HCT116 (cell line): ENCODE data around the gene THSD8.
A peak's percentile ranks its signal among the peaks of the same experiment; 100 is the strongest.

ENCODE experiments used
- CEBPB ChIP-seq: IDR thresholded peaks from 2 replicates; pipeline ENCODE4 v1.6.1; 2012; ENCODE audit warnings: low read depth
- EGR1 ChIP-seq: IDR thresholded peaks from 2 replicates; pipeline ENCODE4 v1.6.1; 2012; ENCODE audit warnings: low read depth
- EZH2 ChIP-seq: fragments of 200-600 bp; sonication (generic); IDR thresholded peaks from 2 replicates; pipeline ENCODE4 v1.6.1; 2017; ENCODE audit warnings: antibody characterized with exemption, mixed run types
- EZH2phosphoT487 ChIP-seq: fragments of 200-600 bp; IDR thresholded peaks from 2 replicates; pipeline ENCODE4 v1.6.1; 2018; ENCODE audit warnings: antibody characterized with exemption, borderline replicate concordance
- JUND ChIP-seq: IDR thresholded peaks from 2 replicates; pipeline ENCODE4 v1.6.1; 2012
- POLR2A ChIP-seq: IDR thresholded peaks from 2 replicates; pipeline ENCODE4 v1.7.0; 2011; ENCODE audit warnings: borderline replicate concordance; ENCODE audit not compliant: insufficient read depth, insufficient read length; ENCODE audit errors: extremely low read depth
- POLR2AphosphoS5 ChIP-seq: IDR thresholded peaks from 2 replicates; pipeline ENCODE4 v1.6.1; 2011; ENCODE audit warnings: mild to moderate bottlenecking, low read depth, low read length, moderate library complexity
- SIN3A ChIP-seq: IDR thresholded peaks from 2 replicates; pipeline ENCODE4 v1.6.1; 2012; ENCODE audit warnings: low read depth
- SP1 ChIP-seq: IDR thresholded peaks from 2 replicates; pipeline ENCODE4 v1.6.1; 2012; ENCODE audit warnings: low read depth
- TCF7L2 ChIP-seq: IDR thresholded peaks from 2 replicates; pipeline ENCODE4 v1.7.0; 2011; ENCODE audit warnings: borderline replicate concordance, inconsistent platforms; ENCODE audit not compliant: insufficient read depth, insufficient read length; ENCODE audit errors: extremely low read depth
- ZFX ChIP-seq: fragments of 450-650 bp; IDR thresholded peaks from 2 replicates; pipeline ENCODE4 v1.6.1; 2017
- TF ChIP-seq, protein P1 (sequence below), 3 experiments: fragments of 200-600 bp in 1 of 3; sonication (generic) in 1 of 3; IDR thresholded peaks in 2 of 3; conservative IDR thresholded peaks in 1 of 3; 2 replicates each; pipeline ENCODE4 v1.5.1; 2012 to 2017; ENCODE audit warnings: low read depth in 2 of 3, low read length in 2 of 3, antibody characterized with exemption in 1 of 3, borderline replicate concordance in 1 of 3, control low read depth in 1 of 3, mild to moderate bottlenecking in 1 of 3, mixed read lengths in 1 of 3, mixed run types in 1 of 3, moderate library complexity in 1 of 3; ENCODE audit not compliant: insufficient read depth in 1 of 3
- TF ChIP-seq, protein P2 (sequence below): IDR thresholded peaks from 2 replicates; pipeline ENCODE4 v1.6.1; 2012; ENCODE audit warnings: low read depth

DNA sequence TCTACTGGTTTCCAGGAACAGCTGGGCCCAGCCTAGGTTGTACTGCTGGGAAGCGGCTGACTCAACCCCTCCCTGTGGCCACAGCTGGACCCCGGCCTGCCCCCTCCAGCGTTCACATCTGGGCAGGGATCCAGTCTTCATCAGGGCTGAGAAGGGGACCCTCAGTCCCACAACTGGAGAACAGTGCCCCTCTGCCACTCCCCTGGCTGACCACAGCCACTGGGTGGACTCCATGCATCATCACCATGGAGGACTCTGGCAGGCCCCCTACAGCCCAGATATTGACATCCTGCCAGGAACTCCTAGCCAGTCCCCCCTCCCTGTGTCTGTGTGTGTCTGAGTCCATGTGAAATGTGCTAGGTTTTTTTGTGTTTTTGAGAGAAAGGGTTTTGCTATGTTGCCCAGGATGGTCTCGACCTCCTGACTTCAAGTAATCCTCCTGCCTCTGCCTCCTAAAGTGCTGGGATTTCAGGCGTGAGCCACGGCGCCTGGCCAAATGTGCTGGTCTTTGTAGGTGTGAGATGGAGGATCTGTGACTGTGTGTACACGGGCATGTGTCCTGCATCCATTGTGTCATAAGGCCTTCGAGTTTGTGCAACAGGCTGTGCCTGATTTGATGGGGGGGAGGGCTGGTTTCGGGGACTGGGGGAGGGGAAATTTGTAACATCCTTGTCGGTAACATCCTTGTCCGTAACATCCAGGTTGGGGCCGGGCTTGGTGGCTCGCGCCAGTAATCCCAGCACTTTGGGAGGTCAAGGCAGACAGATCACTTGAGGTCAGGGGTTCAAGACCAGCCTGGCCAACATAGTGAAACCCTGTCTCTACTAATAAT is 22.5 kb upstream of the THSD8 start:
- TF ChIP-seq POLR2A (no peak), EZH2 (no peak), POLR2AphosphoS5 (no peak), TCF7L2 (no peak), SP1 (no peak), JUND (no peak), ZFX (no peak), CEBPB (no peak), SIN3A (no peak), EZH2phosphoT487 (no peak), EGR1 (no peak)
- TF ChIP-seq, protein P1, sequence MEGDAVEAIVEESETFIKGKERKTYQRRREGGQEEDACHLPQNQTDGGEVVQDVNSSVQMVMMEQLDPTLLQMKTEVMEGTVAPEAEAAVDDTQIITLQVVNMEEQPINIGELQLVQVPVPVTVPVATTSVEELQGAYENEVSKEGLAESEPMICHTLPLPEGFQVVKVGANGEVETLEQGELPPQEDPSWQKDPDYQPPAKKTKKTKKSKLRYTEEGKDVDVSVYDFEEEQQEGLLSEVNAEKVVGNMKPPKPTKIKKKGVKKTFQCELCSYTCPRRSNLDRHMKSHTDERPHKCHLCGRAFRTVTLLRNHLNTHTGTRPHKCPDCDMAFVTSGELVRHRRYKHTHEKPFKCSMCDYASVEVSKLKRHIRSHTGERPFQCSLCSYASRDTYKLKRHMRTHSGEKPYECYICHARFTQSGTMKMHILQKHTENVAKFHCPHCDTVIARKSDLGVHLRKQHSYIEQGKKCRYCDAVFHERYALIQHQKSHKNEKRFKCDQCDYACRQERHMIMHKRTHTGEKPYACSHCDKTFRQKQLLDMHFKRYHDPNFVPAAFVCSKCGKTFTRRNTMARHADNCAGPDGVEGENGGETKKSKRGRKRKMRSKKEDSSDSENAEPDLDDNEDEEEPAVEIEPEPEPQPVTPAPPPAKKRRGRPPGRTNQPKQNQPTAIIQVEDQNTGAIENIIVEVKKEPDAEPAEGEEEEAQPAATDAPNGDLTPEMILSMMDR (IDR thresholded peaks at IDR 0.05 in 2 of 3, conservative IDR thresholded peaks at IDR 0.05 in 1 of 3; ENCODE audit: borderline replicate concordance in 1 of 3, insufficient read depth in 1 of 3, low read depth in 2 of 3, low read length in 2 of 3) = 0 out of 6 replicates have a peak, but pooled peaks of 1 of the 3 experiments have one; percentile 21
- TF ChIP-seq, protein P2, sequence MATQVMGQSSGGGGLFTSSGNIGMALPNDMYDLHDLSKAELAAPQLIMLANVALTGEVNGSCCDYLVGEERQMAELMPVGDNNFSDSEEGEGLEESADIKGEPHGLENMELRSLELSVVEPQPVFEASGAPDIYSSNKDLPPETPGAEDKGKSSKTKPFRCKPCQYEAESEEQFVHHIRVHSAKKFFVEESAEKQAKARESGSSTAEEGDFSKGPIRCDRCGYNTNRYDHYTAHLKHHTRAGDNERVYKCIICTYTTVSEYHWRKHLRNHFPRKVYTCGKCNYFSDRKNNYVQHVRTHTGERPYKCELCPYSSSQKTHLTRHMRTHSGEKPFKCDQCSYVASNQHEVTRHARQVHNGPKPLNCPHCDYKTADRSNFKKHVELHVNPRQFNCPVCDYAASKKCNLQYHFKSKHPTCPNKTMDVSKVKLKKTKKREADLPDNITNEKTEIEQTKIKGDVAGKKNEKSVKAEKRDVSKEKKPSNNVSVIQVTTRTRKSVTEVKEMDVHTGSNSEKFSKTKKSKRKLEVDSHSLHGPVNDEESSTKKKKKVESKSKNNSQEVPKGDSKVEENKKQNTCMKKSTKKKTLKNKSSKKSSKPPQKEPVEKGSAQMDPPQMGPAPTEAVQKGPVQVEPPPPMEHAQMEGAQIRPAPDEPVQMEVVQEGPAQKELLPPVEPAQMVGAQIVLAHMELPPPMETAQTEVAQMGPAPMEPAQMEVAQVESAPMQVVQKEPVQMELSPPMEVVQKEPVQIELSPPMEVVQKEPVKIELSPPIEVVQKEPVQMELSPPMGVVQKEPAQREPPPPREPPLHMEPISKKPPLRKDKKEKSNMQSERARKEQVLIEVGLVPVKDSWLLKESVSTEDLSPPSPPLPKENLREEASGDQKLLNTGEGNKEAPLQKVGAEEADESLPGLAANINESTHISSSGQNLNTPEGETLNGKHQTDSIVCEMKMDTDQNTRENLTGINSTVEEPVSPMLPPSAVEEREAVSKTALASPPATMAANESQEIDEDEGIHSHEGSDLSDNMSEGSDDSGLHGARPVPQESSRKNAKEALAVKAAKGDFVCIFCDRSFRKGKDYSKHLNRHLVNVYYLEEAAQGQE = no peak
